SK-N-SH treated with all-trans-retinoic acid at 6 μM for 48 hours (cell line): Measurements from ENCODE around the gene CABP5.

ENCODE experiments used
- BACH2 ChIP-seq: fragments of 250-450 bp; sonication (Bioruptor Pico); IDR thresholded peaks from 2 replicates; pipeline ENCODE4 v1.9.0; 2021; ENCODE audit warnings: mild to moderate bottlenecking, borderline replicate concordance
- ISL1 ChIP-seq: fragments of 250-450 bp; sonication (Bioruptor Pico); IDR thresholded peaks from 2 replicates; pipeline ENCODE4 v2.1.2; 2022; ENCODE audit warnings: mild to moderate bottlenecking, moderate library complexity
- PPARA ChIP-seq: fragments of 250-450 bp; sonication (Bioruptor Pico); IDR thresholded peaks from 2 replicates; pipeline ENCODE4 v1.5.0; 2020; ENCODE audit warnings: mild to moderate bottlenecking, borderline replicate concordance
- ZNF565 ChIP-seq: fragments of 450-650 bp; formaldehyde crosslinking; conservative IDR thresholded peaks from 2 replicates; pipeline ENCODE4 v1.5.0; 2020; ENCODE audit warnings: low read depth, mild to moderate bottlenecking, moderate library complexity

DNA sequence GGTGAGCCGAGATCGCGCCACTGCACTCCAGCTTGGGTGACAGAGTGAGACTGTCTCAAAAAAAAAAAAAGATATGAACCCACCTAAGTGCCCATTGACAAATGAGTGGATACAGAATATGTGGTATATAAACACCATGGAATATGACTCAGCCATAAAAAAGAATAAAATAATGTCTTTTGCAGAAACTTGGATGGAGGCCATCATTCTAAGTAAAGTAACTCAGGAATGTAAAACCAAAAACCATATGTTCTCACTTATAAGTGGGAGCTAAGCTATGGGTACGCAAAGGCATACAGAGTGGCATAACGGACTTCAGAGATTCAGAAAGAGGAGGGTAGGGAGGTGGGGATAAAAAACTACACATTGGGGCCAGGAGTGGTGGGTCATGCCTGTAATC is 37.2 kb upstream of the CABP5 start:
- TF ChIP-seq ZNF565 (CRISPR knock-in tag) (no peak), PPARA (no peak), BACH2 (CRISPR knock-in tag) (no peak), ISL1 (CRISPR knock-in tag) (no peak)
